Gastroesophageal sphincter (tissue), 3 donors: ENCODE measurements around the gene SDHA.

Experiments
- CTCF ChIP-seq, 4 experiments: fragments of 200-600 bp in 2 of 4; fragments of 450-650 bp in 2 of 4; sonication (generic) in 1 of 4; IDR thresholded peaks; one replicate each; pipeline ENCODE4 v1.5.1; 2017 to 2019; ENCODE audit warnings: antibody characterized with exemption in 4 of 4, mild to moderate bottlenecking in 2 of 4, moderate library complexity in 2 of 4
- POLR2A ChIP-seq, 2 donors: fragments of 450-650 bp; IDR thresholded peaks; one replicate each; pipeline ENCODE4 v1.6.1; 2017; ENCODE audit warnings: antibody characterized with exemption in 2 of 2, mild to moderate bottlenecking in 2 of 2, moderate library complexity in 1 of 2

- TF ChIP-seq CTCF (IDR thresholded peaks at IDR 0.05) (no peak), POLR2A (IDR thresholded peaks at IDR 0.05) (no peak)
These were observed 43.1 kb upstream of the SDHA start for GRCh38 chr5:174876-175465.
